Measurements from ENCODE around the gene ARPC2. TPM values are rescaled to one million over a fixed set of nuclear protein-coding genes. Genes with fewer than 3 reads are reported as not detected.
A peak's percentile ranks its signal among the peaks of the same experiment; 100 is the strongest.

Gene ARPC2
- total and polyA plus RNA-seq, 2 of the 13 experiments (the other 11 are each of a cell fraction or from before 2014, with no cell fraction given) = 168 to 303 TPM

- no peak for TF ChIP-seq BCLAF1 (IDR thresholded peaks at IDR 0.05)
- no peak for TF ChIP-seq EED (CRISPR knock-in tag; IDR thresholded peaks at IDR 0.05)
- no peak for TF ChIP-seq ZNF562 (CRISPR knock-in tag; IDR thresholded peaks at IDR 0.05; ENCODE audit: borderline replicate concordance)
- TF ChIP-seq ZNF761 (CRISPR knock-in tag; conservative IDR thresholded peaks at IDR 0.05) = 0 out of 2 replicates have a peak, but pooled peaks have one; percentile 38
- no peak for TF ChIP-seq ZNF44 (CRISPR knock-in tag; IDR thresholded peaks at IDR 0.05)
- TF ChIP-seq, protein P1, sequence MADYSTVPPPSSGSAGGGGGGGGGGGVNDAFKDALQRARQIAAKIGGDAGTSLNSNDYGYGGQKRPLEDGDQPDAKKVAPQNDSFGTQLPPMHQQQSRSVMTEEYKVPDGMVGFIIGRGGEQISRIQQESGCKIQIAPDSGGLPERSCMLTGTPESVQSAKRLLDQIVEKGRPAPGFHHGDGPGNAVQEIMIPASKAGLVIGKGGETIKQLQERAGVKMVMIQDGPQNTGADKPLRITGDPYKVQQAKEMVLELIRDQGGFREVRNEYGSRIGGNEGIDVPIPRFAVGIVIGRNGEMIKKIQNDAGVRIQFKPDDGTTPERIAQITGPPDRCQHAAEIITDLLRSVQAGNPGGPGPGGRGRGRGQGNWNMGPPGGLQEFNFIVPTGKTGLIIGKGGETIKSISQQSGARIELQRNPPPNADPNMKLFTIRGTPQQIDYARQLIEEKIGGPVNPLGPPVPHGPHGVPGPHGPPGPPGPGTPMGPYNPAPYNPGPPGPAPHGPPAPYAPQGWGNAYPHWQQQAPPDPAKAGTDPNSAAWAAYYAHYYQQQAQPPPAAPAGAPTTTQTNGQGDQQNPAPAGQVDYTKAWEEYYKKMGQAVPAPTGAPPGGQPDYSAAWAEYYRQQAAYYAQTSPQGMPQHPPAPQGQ (CRISPR knock-in tag; IDR thresholded peaks at IDR 0.05; ENCODE audit: borderline replicate concordance) = no peak
- TF ChIP-seq HNRNPL (IDR thresholded peaks at IDR 0.05; ENCODE audit: low read depth, low read length) = peak; percentile 88
- TF ChIP-seq, protein P2, sequence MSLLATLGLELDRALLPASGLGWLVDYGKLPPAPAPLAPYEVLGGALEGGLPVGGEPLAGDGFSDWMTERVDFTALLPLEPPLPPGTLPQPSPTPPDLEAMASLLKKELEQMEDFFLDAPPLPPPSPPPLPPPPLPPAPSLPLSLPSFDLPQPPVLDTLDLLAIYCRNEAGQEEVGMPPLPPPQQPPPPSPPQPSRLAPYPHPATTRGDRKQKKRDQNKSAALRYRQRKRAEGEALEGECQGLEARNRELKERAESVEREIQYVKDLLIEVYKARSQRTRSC (CRISPR knock-in tag; IDR thresholded peaks at IDR 0.05; ENCODE audit: low read depth) = no peak
- no peak for TF ChIP-seq ZBTB1 (CRISPR knock-in tag; IDR thresholded peaks at IDR 0.05; ENCODE audit: borderline replicate concordance)
- TF ChIP-seq, protein P3, sequence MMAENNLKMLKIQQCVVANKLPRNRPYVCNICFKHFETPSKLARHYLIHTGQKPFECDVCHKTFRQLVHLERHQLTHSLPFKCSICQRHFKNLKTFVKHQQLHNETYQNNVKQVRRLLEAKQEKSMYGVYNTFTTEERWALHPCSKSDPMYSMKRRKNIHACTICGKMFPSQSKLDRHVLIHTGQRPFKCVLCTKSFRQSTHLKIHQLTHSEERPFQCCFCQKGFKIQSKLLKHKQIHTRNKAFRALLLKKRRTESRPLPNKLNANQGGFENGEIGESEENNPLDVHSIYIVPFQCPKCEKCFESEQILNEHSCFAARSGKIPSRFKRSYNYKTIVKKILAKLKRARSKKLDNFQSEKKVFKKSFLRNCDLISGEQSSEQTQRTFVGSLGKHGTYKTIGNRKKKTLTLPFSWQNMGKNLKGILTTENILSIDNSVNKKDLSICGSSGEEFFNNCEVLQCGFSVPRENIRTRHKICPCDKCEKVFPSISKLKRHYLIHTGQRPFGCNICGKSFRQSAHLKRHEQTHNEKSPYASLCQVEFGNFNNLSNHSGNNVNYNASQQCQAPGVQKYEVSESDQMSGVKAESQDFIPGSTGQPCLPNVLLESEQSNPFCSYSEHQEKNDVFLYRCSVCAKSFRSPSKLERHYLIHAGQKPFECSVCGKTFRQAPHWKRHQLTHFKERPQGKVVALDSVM (CRISPR knock-in tag; IDR thresholded peaks at IDR 0.05) = no peak
- TF ChIP-seq JUN (CRISPR knock-in tag; IDR thresholded peaks at IDR 0.05) = no peak
- no peak for TF ChIP-seq KLF6 (CRISPR knock-in tag; IDR thresholded peaks at IDR 0.05)
- TF ChIP-seq ZNF570 (CRISPR knock-in tag; IDR thresholded peaks at IDR 0.05; ENCODE audit: borderline replicate concordance) = no peak
- TF ChIP-seq HES4 (CRISPR knock-in tag; IDR thresholded peaks at IDR 0.05; ENCODE audit: borderline replicate concordance) = 0 out of 2 replicates have a peak, but pooled peaks have one; percentile 40
- TF ChIP-seq SNRNP70 (IDR thresholded peaks at IDR 0.05; ENCODE audit: low read depth, low read length) = no peak
- TF ChIP-seq PRMT3 (CRISPR knock-in tag; IDR thresholded peaks at IDR 0.05; ENCODE audit: borderline replicate concordance, low read depth) = no peak
- no peak for TF ChIP-seq ZHX1 (CRISPR knock-in tag; IDR thresholded peaks at IDR 0.05; ENCODE audit: low read depth)
- TF ChIP-seq ZFP90 (CRISPR knock-in tag; IDR thresholded peaks at IDR 0.05; ENCODE audit: borderline replicate concordance) = no peak
These were observed 48.0 kb downstream of the ARPC2 start (continued) for GRCh38 chr2:218264773-218265561.
